ENCODE data around the gene BRWD1.

The BRWD1 gene

GRCh38 chr21:39282911-39283310 lies 30.5 kb downstream of the BRWD1 start:
- no peak for ATAC-seq (ENCODE audit: insufficient read depth, low read depth)
- Histone ChIP-seq H3K27ac (ENCODE audit: low read length) (no peak overlapping the region), H3K27me3 (ENCODE audit: insufficient read depth, low read length, poor library complexity) (no peaks in the 10 kb centered on the region), H2AFZ (ENCODE audit: low read depth, low read length) (no peak overlapping the region), H3K79me2 (ENCODE audit: insufficient read depth, low read length) (peaks cover 13% of the 10 kb centered on the region; the same call in 1 of the 2 replicates), H3K9ac (ENCODE audit: low read depth, low read length) (no peak overlapping the region), H3K36me3 (ENCODE audit: insufficient read depth, low read length) (peaks cover 68% of the 10 kb centered on the region), H3K9me3 (ENCODE audit: insufficient read depth, low read length, severe bottlenecking) (no peaks in the 10 kb centered on the region), H3K4me3 (ENCODE audit: low read depth in 1 of 2, low read length in 2 of 2) (no peak overlapping the region), H4K20me1 (ENCODE audit: insufficient read depth, low read length) (peaks cover 3% of the 10 kb centered on the region; the same call in 1 of the 2 replicates), H3K4me1 (ENCODE audit: insufficient read depth, low read length) (no peaks in the 10 kb centered on the region), H3K4me2 (ENCODE audit: insufficient read depth, low read length) (no peak overlapping the region)
- DNase-seq, result no peak
- no peak for TF ChIP-seq CTCF (IDR thresholded peaks at IDR 0.05; ENCODE audit: borderline replicate concordance, extremely low read depth, low read length, poor library complexity, severe bottlenecking)
- no peak for TF ChIP-seq EZH2 (IDR thresholded peaks at IDR 0.05; ENCODE audit: borderline replicate concordance, low read depth, low read length, severe bottlenecking)

- no peaks in the 10 kb centered on the region for H3K9me3 ChIP-seq (ENCODE audit: insufficient read depth, low read length, severe bottlenecking)
- H3K9ac ChIP-seq (ENCODE audit: low read depth, low read length), result no peak overlapping the region
- no peak overlapping the region for H3K4me2 ChIP-seq (ENCODE audit: insufficient read depth, low read length)
- H3K36me3 ChIP-seq (ENCODE audit: insufficient read depth, low read length), result peaks cover 68% of the 10 kb centered on the region
- H4K20me1 ChIP-seq (ENCODE audit: insufficient read depth, low read length), result peaks cover 3% of the 10 kb centered on the region; the same call in 1 of the 2 replicates
- H3K27me3 ChIP-seq (ENCODE audit: insufficient read depth, low read length, poor library complexity), result no peaks in the 10 kb centered on the region
- no peak for ATAC-seq (ENCODE audit: insufficient read depth, low read depth)
- H2AFZ ChIP-seq (ENCODE audit: low read depth, low read length), result no peak overlapping the region
- DNase-seq, result no peak
- no peak overlapping the region for H3K4me3 ChIP-seq (ENCODE audit: low read depth in 1 of 2, low read length in 2 of 2)
- peaks cover 10% of the 10 kb centered on the region; the same call in 1 of the 2 replicates for H3K79me2 ChIP-seq (ENCODE audit: insufficient read depth, low read length)
- no peaks in the 10 kb centered on the region for H3K4me1 ChIP-seq (ENCODE audit: insufficient read depth, low read length)
- no peak overlapping the region for H3K27ac ChIP-seq (ENCODE audit: low read length)
- TF ChIP-seq CTCF (IDR thresholded peaks at IDR 0.05; ENCODE audit: borderline replicate concordance, extremely low read depth, low read length, poor library complexity, severe bottlenecking) (no peak), EZH2 (IDR thresholded peaks at IDR 0.05; ENCODE audit: borderline replicate concordance, low read depth, low read length, severe bottlenecking) (no peak)
Measured at GRCh38 chr21:39281853-39282252, 31.6 kb downstream of the BRWD1 start.

GRCh38 chr21:39281207-39281606 lies 32.2 kb downstream of the BRWD1 start:
- H3K27me3 ChIP-seq (ENCODE audit: insufficient read depth, low read length, poor library complexity), result no peaks in the 10 kb centered on the region
- ATAC-seq (ENCODE audit: insufficient read depth, low read depth) (no peak), DNase-seq (no peak)
- peaks cover 3% of the 10 kb centered on the region; the same call in 1 of the 2 replicates for H4K20me1 ChIP-seq (ENCODE audit: insufficient read depth, low read length)
- H3K4me3 ChIP-seq (ENCODE audit: low read depth in 1 of 2, low read length in 2 of 2), result no peak overlapping the region
- TF ChIP-seq CTCF (IDR thresholded peaks at IDR 0.05; ENCODE audit: borderline replicate concordance, extremely low read depth, low read length, poor library complexity, severe bottlenecking), result no peak
- TF ChIP-seq EZH2 (IDR thresholded peaks at IDR 0.05; ENCODE audit: borderline replicate concordance, low read depth, low read length, severe bottlenecking), result no peak
- peaks cover 10% of the 10 kb centered on the region; the same call in 1 of the 2 replicates for H3K79me2 ChIP-seq (ENCODE audit: insufficient read depth, low read length)
- no peaks in the 10 kb centered on the region for H3K9me3 ChIP-seq (ENCODE audit: insufficient read depth, low read length, severe bottlenecking)
- H3K27ac ChIP-seq (ENCODE audit: low read length), result no peak overlapping the region
- H3K36me3 ChIP-seq (ENCODE audit: insufficient read depth, low read length), result peaks cover 71% of the 10 kb centered on the region
- no peaks in the 10 kb centered on the region for H3K4me1 ChIP-seq (ENCODE audit: insufficient read depth, low read length)
- H2AFZ ChIP-seq (ENCODE audit: low read depth, low read length), result no peak overlapping the region
- H3K9ac ChIP-seq (ENCODE audit: low read depth, low read length), result no peak overlapping the region
- H3K4me2 ChIP-seq (ENCODE audit: insufficient read depth, low read length), result no peak overlapping the region

GRCh38 chr21:39269620-39270019 lies 43.8 kb downstream of the BRWD1 start:
- ATAC-seq (ENCODE audit: insufficient read depth, low read depth) (no peak), DNase-seq (no peak)
- Histone ChIP-seq H3K4me3 (ENCODE audit: low read depth in 1 of 2, low read length in 2 of 2) (no peak overlapping the region), H3K79me2 (ENCODE audit: insufficient read depth, low read length) (no peaks in the 10 kb centered on the region), H4K20me1 (ENCODE audit: insufficient read depth, low read length) (no peaks in the 10 kb centered on the region), H3K27ac (ENCODE audit: low read length) (no peak overlapping the region), H3K9ac (ENCODE audit: low read depth, low read length) (no peak overlapping the region), H2AFZ (ENCODE audit: low read depth, low read length) (no peak overlapping the region), H3K27me3 (ENCODE audit: insufficient read depth, low read length, poor library complexity) (no peaks in the 10 kb centered on the region), H3K36me3 (ENCODE audit: insufficient read depth, low read length) (peaks cover 87% of the 10 kb centered on the region), H3K9me3 (ENCODE audit: insufficient read depth, low read length, severe bottlenecking) (no peaks in the 10 kb centered on the region), H3K4me2 (ENCODE audit: insufficient read depth, low read length) (no peak overlapping the region), H3K4me1 (ENCODE audit: insufficient read depth, low read length) (no peaks in the 10 kb centered on the region)
- TF ChIP-seq CTCF (IDR thresholded peaks at IDR 0.05; ENCODE audit: borderline replicate concordance, extremely low read depth, low read length, poor library complexity, severe bottlenecking) (no peak), EZH2 (IDR thresholded peaks at IDR 0.05; ENCODE audit: borderline replicate concordance, low read depth, low read length, severe bottlenecking) (no peak)
